AG20443 (cell line): ENCODE results near the gene TMEM164.
A peak's percentile ranks its signal among the peaks of the same experiment; 100 is the strongest.

ENCODE experiments used
- DNase-seq: peaks from one replicate; pipeline ENCODE4 v3.0.0; 2012; ENCODE audit warnings: low spot score, mixed read lengths

The TMEM164 gene

GRCh38 chrX:110211340-110211739, 208.4 kb downstream of the TMEM164 start:
- DNase-seq, result no peak

GRCh38 chrX:110212299-110212698, 209.4 kb downstream of the TMEM164 start:
- DNase-seq, result no peak

- no peak for DNase-seq
These were observed 210.3 kb downstream of the TMEM164 start for GRCh38 chrX:110213183-110213582.

- DNase-seq, result no peak
These were observed 211.8 kb downstream of the TMEM164 start for GRCh38 chrX:110214684-110215083.

- DNase-seq, result no peak
These were observed 212.5 kb downstream of the TMEM164 start for GRCh38 chrX:110215411-110215810.

- DNase-seq, result no peak
These were observed 213.1 kb downstream of the TMEM164 start for GRCh38 chrX:110216027-110216426.

- DNase-seq, result no peak
These were observed 215.7 kb downstream of the TMEM164 start for GRCh38 chrX:110218591-110218990.

- peak; percentile 9 for DNase-seq
These were observed 217.0 kb downstream of the TMEM164 start for GRCh38 chrX:110219920-110220319.

- no peak for DNase-seq
These were observed 219.8 kb downstream of the TMEM164 start for GRCh38 chrX:110222497-110223257.

- DNase-seq, result no peak
These were observed 222.2 kb downstream of the TMEM164 start for GRCh38 chrX:110224926-110225617.

- DNase-seq, result no peak
These were observed 224.0 kb downstream of the TMEM164 start for GRCh38 chrX:110226931-110227330.
